ENCODE data around the gene PVALEF.

PVALEF gene

DNA sequence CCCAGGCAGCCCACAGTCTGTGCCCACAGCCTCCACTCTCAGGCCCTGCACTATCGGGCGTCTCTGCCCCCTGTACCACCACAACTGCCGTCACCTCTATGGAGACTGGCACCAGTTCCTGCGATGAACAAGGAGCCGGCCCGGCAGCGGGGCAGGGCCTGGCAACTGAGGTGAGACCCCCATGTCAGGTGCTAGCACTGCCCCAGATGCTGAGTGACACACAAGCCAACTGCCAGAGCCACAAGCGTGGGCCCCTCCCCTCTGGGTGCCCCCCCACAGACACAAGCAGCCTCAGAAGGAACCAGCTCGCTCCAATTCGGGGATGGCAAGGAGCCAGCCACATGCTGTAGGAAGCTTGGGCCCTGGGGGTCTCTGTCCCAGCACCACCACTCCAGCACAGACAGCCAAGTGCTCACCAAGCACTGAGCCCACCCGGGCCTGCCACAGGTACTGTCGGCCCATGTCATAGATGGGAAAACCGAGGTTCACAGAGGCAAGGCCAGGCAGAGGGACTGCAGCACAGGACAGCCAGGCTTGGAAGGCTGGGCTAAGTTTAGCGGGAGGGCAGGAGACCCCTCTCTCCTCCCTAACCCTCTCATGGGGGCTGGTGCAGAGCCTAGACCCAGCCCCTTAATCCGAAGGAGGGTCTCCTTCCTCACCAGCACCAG lies 1.5 kb upstream of the PVALEF start:
- no peak for DNase-seq

DNA sequence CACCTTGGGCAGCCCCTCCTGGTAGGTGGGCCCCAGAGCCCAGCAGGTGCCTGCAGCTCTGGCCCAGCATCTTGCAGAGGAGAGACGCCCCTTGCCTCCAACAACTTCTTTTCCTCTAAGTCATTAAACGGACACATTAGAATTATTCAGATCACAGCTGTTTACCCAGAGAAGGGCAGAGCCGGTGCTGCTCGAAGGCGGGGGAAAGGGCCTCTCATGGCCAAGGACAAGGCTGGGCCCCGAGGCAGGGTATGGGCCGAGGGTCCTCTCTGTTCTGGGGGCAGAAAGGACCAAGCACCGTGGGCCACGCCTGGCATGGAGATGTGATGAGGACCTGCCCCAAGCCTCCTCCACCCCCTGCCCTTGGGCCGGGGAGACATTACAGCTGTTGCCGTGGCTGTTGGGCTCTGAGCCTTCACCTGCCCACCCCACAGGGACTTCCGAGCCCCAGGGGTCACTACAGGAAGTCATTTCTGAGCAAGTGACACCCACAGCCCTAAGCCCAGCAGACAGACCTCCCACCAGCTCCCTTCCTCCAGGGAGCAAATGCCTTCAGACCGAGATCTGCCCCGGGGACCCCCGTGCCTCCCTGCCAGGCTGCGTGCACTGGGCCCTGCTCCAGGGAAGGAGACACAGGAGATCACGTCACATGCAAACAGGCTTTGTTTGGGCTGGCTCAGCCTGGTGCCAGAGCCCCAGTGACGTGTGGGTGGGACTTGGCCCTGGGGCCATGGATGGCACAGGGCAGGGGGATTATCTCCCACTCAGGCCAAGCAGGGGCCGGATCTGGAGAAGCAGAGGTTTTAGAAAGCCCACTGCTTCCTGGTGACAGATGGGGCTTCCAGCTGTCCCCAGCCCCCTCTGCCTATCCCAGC lies 699 bp upstream of the PVALEF start:
- DNase-seq: no peak

DNA sequence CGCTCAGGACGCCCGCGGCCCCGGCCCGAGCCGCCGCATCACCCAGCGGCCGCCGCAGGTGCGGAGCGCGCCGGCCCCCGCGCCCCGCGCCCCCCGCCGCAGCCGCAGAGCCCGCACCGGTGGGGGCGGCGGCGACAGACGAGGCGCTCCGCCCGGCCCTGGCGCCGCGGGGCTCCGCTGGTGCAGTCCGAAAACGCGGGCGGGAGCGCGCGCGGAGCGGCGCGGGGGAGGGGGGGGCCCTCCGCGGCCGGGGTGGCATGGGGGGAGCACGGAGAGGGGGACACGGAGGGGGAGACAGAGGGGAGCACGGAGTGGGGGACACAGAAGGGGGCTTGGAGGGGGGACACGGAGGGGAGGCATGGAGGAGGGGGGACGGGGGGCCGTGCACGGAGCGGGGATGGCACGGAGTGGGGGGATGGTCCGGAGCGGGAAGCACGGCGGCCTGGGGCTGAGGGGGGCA lies 756 bp downstream of the PVALEF start, which contains the start of gene AATK:
TSS of gene AATK (minus strand) at position 189 of the 460 bp plus-strand sequence. CDS start 229 bp downstream, outside the sequence.
- DNase-seq: no peak

DNA sequence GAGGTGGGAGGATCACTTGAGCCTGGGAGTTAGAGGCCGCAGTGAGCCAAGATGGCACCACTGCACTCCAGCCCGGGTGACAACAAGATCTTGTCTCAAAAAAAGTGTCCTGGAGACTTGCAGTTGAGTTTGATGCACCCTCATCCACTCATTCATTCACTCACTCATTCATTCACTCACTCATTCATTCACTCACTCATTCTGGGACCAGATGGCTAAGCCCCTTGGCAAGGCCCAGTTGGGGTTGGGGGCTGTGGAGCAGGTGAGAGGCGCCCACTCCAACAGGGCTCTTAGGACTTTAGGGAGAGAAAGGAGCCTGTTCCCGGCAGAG lies 1.9 kb downstream of the PVALEF start:
- DNase-seq: no peak

DNA sequence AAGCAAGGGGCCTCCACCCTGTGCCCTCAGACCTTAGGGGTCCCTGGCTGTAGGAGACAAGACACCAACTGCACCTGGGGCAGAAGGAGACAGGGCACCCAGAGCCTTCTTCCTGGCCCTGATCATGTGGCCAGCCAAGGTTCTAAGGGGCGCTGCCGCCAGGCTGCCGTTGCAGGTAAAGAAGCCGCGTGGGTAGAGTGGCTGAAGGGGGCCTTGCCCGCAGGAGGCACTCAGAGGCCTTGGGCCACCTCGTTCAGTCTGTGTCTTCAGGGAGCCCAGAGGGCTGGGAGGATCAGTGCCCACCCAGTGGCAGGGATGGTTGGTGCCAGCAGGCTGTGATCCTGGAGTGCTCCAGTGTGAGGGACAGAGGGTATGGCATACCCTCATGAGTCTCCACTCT lies 2.3 kb downstream of the PVALEF start:
- no peak for DNase-seq

DNA sequence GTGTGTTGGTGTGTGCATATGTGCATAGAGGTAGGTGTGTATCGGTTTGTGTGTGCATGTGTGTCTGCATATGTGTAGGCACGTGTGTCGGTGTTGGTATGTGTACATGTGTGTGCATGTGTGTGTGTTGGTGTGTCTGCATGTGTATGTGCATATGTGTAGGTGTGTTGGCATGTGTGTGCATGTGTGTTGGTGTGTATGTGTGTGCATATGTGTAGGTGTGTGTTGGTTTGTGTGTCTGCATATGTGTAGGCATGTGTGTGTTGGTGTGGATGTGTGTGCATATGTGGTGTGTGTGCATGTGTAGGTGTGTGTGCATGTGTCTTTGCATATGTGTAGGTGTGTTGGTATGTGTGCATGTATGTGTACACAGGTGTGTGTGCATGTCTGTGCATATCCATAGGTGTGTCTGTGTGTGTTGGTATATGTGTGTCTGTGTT lies 4.6 kb downstream of the PVALEF start:
- DNase-seq: no peak

DNA sequence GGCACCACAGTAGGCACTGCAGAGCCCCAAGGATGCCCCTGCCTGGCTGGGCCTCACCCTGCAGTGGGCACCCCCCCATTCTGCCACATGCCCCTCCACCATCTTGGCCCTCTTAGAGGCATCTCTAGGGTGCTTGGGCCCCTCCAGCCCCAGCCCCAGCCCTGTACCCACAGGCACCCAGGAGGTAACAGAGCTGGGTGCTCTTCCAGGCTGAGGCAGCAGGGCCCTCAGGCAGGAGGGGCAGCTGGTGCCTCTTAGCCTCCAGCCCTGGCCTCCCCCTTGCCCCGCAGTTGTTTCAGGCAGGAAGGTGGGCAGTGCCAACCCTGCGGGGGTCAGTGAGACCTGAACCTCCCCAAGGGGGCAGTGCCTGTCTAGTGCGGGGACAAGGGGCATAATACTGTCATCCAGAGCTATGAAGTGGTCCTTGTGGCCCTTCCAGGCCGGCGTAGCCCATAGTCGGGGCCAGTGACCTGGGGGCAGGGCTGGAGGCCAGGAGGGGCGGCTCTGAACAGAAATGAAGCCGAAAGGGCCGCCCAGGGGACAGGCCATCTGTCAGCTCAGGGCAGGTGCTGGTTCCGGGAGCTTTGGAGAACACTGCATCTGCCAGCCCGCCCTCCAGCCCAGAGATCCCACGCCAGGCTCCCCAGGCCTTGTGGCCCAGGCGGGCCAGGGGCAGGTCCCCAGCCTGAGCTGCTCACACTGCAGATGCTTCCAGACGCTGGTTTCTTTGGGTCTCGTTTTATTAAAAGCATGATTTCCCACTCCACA lies 5.6 kb downstream of the PVALEF start:
- DNase-seq: no peak

DNA sequence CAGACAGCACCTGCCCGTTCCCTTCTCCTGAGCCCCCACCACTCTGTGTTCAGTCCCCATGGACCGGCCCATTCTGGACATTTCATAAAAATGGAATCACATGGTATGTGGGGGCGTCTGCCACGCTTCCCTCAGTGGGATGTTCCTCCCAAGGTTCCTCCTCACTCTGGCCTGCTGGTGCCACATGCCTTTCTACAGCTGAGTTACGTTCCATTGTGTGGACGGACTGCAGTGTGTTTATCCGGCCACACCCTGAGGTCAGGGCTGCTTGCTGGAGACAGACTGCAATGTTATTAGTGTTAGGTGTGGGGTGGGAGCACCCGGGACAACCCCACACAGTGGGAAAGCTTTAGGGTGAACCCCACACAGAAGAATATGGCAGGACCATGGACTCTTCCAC lies 6.6 kb downstream of the PVALEF start:
- DNase-seq: peak; percentile 72 to 74

DNA sequence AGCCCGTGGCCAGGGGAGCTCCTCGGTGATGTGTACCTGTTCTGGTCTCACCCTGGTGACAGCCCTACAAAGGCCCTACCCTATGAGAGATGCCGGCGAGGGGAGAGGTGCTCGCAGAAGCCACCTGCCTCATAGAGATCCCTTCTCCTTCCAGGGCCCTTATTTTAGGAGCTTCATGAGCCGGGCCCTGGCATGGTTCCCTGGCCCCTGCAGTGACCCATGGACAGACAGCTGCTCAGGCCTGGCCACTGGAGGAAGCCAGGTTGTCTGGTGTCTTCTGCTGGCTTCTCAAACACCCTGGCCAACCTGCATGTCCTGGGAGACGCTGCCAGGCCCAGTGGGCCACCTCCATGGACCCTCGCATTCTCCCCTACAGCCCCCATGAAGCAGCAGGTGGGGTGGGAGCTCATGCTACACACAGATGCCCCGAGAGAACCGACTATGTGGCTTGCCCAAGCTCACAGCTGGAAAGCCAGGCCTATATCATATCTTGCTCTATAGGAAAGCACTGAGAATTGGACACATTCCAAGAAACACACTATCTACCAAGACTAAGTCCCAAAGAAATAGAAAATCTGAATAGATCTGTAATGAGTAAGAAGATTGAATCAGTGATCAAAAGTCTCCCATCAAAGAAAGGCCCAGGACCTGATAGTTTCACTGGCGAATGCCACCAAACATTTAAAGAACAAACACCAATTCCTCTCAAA lies 7.9 kb downstream of the PVALEF start:
- DNase-seq: no peak

DNA sequence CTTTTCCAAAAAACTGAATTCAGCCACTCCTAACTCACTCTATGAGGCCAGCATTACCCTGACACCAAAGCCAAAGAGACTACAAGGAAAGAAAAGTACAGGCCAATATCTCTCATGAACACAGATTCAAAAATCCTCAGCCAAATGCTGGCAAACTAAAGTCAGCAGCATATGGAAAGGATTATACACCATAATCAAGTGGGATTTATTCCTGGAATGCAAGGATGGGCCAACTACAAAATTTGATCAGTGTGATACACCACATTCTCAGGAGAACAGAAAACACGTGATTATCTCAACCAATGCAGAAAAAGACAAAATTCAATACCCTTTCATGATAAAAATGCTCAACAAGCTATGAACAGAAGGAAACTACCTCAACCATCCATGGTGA lies 8.5 kb downstream of the PVALEF start:
- no peak for DNase-seq

DNA sequence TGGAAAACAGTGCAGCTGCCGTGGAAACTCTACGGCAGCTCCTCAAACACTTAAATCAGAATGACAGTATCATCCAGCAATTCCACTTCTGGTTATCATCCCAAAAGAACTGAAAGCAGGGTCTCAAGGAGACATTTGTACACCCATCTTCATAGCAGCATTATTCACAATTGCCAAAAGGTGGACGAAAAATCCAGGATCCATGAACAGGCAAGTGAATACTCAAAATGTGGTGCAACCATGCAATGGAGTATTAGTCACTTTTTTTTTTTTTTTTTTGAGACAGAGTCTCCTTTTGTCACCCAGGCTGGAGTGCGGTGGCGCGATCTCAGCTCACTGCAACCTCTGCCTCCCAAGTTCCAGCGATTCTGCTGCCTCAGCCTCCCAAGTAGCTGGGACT lies 11.4 kb downstream of the PVALEF start:
- DNase-seq: peak in 1 of 2 donors; percentile 43

DNA sequence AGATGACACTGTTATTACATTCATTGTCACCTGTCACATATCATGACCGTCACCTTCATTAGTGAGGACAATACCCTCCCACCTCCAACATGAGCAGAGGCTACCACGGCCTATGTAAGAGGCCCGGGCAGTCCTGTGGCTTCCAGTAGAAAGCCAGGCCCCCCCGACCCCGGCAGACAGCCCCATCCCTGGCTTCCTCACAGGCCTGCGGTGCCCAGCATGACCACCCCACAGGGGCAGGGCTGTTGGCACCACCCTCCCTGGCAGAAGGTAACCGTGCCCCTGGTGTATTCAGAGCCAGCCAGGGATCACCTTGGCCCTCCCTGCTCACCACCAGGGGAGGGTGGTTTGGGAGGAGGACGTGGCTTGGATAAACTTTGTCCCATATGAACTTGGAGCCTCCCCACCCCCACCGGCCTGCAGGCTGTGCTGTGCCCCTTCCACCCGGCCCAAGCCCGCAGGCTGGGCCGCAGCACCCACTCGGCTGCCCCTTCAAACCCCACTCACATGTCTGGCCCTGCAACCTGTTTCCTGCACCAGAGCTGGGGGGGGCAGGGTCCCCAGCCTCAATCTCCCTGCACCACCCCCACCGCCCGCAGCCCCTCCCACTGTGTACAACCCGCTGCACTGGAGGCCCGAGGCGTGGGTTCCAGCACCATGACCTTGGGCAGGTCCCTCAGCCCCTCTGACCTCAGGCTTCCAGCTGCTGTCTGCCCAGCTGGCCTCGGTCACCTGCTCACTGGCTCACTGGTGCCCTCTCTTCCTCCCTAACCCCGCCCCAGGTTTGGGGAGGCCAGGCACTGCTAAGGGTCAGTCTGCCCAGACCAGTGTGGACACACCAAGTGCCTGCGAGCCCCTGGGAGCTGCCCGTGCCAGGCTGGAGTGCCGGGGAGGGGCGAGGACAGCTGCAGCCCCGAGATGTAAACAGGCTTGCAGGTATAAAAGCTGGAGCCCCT lies 13.1 kb downstream of the PVALEF start:
- DNase-seq: no peak

DNA sequence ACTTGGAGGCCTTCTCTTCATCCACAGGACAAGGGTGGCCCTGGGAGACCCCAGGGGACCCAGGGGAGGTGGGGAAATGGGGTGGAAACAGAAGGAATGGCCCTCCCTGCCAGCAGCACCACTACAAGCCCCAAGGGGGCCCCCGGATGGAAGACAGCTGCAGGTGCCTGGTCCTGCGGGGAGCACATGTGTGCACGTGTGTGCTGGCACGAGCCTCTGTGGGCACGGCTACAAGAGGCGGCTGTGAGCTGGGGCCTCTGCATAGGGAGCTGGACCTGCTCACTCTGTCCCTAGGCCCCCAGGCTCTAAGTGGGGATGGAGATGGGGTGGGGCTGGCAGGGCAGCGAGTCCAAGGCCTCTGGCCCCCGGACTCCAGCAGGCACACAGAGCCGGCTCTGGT lies 13.9 kb downstream of the PVALEF start:
- no peak for DNase-seq

DNA sequence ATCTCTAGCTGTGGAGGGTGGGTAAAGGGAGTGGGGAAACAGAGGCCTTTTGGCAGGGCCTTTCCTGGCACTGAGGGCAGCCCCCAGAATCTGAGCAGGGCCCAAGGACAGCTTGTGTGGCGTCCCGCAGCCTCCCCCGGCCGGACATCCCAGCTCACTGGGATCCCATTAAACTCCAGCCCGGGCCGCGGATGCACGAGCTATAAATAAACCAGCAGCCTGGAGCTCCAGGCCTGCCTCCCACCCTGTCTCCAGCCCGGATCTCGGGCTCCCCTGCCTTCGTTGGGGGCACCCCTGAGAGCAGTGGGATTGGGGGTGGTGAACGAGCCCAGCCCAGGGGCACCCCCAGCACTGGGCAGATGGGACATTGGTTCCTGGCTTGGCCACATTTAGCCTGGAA lies 14.6 kb downstream of the PVALEF start:
- no peak for DNase-seq

DNA sequence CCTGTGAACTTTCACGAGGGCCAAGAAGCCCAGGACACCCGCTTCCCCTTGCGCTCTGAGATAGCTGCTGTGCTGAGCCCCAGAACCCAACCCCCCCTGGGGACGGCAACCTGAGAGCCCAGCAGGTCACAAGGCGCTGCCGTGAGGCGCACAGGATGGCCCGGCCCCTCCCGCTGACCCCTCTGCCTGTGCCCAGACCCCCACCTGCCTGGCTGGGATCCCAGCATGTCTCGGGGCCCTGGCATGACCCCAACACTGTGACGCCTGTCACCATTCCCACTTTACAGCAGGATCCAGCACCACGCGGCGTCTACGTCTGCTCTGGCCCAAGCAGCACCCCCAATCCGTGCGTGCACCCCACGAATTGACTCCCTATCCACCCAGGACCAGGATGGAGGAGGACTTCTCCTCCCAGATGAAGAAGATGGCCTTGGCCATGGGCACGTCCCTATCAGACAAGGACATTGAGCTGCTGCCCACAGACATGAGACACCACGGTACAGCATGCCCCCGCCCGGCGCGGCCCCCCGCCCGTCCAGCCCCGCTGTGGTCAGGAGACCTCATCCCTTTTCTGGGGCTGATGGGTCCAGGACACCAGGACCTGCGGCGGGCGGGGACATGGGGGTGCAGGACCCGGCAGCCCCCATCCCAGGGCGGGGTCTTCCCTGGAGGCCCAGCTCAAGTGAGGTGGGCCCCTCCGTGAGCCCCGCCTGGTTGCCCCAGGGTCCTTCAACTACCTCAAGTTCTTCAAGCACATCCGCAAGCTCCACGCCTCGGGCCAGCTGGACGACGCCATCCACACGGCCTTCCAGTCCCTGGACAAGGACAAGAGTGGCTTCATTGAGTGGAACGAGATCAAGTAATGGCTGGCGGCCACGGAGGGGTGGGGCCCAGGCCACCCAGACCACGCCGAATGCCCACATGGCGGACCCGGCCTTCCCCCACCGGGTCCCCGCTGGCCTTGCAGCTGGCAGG lies 15.8 kb downstream of the PVALEF start:
- DNase-seq: no peak

DNA sequence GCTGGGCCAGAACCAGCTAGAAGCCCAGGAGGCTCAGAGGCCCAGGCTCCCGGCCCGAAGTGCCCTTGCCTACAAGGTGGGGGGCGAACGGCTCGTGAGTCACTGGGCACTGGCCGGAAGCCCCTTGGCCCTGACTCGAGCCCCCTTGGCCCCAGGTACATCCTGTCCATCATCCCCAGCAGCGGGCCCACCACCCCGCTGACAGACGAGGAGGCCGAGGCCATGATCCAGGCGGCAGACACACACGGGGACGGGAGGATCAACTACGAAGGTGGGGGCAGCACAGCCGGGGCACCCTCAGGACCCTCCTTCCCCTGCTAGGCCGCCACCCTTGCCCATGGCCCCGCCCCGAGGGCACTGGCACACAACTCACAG lies 16.5 kb downstream of the PVALEF start:
- DNase-seq: no peak

DNA sequence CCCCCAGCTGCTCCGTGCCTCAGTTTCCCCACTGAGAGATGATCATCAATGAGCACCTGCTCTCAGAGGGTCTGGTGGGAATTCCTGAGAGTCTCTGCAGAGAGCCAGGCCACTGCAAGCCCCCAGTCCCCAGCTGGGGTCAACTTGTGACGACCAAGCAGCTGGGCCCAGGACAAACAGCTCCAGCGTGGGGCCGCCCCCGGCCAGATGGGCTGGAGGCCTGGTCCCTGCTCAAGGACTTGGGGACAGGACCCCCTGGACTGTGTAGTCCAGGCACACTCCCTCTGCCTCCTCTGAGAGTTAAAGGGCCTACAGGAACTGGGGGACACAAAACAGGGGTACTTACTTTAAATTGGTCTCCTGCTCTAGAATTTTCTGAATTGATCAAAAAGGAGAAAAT lies 17.3 kb downstream of the PVALEF start:
- no peak for DNase-seq

DNA sequence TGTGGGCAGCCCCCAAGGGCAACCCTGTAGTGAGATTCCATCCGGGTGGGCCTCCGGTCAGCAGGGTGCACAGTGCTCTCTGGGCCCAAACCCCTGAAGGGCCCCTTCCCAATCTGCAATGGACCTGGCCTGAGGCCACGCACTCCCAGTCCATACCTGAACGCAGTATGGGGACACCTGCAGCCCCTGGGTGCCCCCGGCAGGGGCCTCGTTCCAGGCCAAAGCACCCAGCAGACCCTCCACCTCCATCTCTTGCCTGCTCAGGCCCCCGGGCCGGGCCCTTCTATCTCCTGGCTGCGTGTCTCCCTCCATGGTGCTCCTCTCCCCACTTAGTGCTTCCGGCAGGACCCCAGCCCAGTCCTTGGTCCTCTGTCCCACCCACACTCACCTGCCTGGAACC lies 18.0 kb downstream of the PVALEF start:
- DNase-seq: no peak

DNA sequence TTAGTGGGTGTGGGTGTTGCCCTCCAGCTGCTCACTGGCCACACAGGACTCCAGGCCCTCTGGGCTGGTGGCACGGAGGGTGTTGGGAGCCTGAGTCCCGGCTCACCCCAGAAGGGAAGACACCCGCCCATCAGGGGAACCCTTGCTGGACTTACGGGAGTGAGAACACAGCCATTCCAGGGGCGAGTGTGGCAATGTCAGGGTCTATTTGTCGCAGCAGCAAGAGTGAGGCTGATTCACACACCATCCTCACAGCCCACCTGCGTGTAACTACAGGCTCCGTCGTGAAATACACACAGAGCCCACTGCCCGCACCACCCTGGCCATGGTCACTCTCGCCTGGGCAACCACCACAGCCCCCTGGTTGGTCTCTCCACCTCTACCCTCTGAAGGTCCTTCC lies 18.5 kb downstream of the PVALEF start:
- no peak for DNase-seq

DNA sequence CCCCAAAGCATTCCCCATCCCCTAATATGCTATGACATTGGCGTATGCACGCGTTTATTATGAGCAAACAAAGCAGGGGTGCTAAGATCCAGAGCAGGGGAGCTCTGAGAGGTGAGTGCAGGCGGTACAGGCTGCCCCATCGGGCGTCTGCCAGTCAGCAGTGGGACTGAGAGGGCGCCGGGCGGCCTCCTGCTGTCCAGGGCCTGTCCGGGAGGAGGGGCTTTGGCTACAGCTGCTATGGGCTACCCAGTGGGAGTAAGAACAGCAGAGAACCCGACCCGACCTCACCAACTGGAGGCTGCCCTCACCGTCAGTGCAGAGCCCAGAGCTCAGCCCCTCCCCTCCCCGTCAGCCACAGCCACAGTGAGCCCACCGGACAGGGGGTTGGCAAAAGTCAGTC lies 19.2 kb downstream of the PVALEF start:
- DNase-seq: no peak

DNA sequence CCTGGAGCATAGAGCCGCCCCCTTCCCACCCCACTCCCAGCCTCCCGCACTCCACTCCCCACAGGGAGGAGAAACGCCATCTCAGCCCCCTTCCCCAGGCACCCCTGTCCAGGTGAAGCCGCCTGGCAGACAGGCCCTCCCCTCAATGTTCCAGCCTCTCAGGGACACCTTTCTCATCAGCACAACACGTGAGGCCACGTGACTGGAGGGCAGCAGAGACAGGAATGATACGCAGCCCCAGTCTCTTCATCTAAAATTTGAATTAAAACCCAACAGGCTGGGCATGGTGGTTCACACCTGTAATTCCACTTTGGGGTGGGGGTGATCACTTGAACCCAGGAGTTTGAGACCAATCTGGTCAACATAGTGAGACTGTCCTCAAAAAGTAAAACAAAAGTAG lies 20.9 kb downstream of the PVALEF start:
- no peak for DNase-seq

Measured in inflammatory macrophage treated with lipopolysaccharide for 1 hour (primary cell).